ENCODE results near the gene NHS. TPM values are rescaled to one million over a fixed set of nuclear protein-coding genes. Genes with fewer than 3 reads are reported as not detected.

NHS gene
- total RNA-seq, 1 donor from 2014 or later: 7.3 TPM

GRCh38 chrX:17403972-17404371 is 29.0 kb downstream of the NHS start:
- DNase-seq (ENCODE audit: low spot score in 2 of 2) (no peak), FAIRE-seq (no peak)

GRCh38 chrX:17405225-17405969 is 30.4 kb downstream of the NHS start:
- no peak for FAIRE-seq
- no peak for DNase-seq (ENCODE audit: low spot score in 2 of 2)

- no peak for FAIRE-seq
Measured at GRCh38 chrX:17409566-17410290, 34.7 kb downstream of the NHS start.

GRCh38 chrX:17410651-17411050 is 35.7 kb downstream of the NHS start:
- FAIRE-seq (no peak), DNase-seq (ENCODE audit: low spot score in 2 of 2) (no peak)

More at GRCh38 chrX:17409566-17410290, 34.7 kb downstream of the NHS start:
- no peak for DNase-seq (ENCODE audit: low spot score in 2 of 2)

GRCh38 chrX:17411205-17411604 is 36.2 kb downstream of the NHS start:
- FAIRE-seq (no peak), DNase-seq (ENCODE audit: low spot score in 2 of 2) (no peak)

GRCh38 chrX:17412692-17413091 is 37.7 kb downstream of the NHS start:
- no peak for DNase-seq (ENCODE audit: low spot score in 2 of 2)
- FAIRE-seq: no peak

- no peak for FAIRE-seq
- no peak for DNase-seq (ENCODE audit: low spot score in 2 of 2)
Measured at GRCh38 chrX:17413228-17413627, 38.2 kb downstream of the NHS start.

GRCh38 chrX:17414027-17414658 is 39.1 kb downstream of the NHS start:
- DNase-seq (ENCODE audit: low spot score in 2 of 2): no peak
- FAIRE-seq: no peak

GRCh38 chrX:17414839-17415238 is 39.8 kb downstream of the NHS start:
- DNase-seq (ENCODE audit: low spot score in 2 of 2) (no peak), FAIRE-seq (no peak)

GRCh38 chrX:17415242-17415810 is 40.3 kb downstream of the NHS start:
- FAIRE-seq (no peak), DNase-seq (ENCODE audit: low spot score in 2 of 2) (no peak)

GRCh38 chrX:17417372-17417771 is 42.4 kb downstream of the NHS start:
- no peak for DNase-seq (ENCODE audit: low spot score in 2 of 2)
- no peak for FAIRE-seq

- no peak for DNase-seq (ENCODE audit: low spot score in 2 of 2)
- no peak for FAIRE-seq
Measured at GRCh38 chrX:17425136-17425535, 50.1 kb downstream of the NHS start.

- FAIRE-seq (no peak), DNase-seq (ENCODE audit: low spot score in 2 of 2) (no peak)
Measured at GRCh38 chrX:17425551-17425950, 50.6 kb downstream of the NHS start.

- FAIRE-seq: no peak
- DNase-seq (ENCODE audit: low spot score in 2 of 2): no peak
Measured at GRCh38 chrX:17431171-17431570, 56.2 kb downstream of the NHS start.

GRCh38 chrX:17432158-17432557 is 57.2 kb downstream of the NHS start:
- FAIRE-seq: no peak
- DNase-seq (ENCODE audit: low spot score in 2 of 2): no peak

- FAIRE-seq (no peak), DNase-seq (ENCODE audit: low spot score in 2 of 2) (no peak)
Measured at GRCh38 chrX:17433965-17434364, 59.0 kb downstream of the NHS start.

- DNase-seq (ENCODE audit: low spot score in 2 of 2): no peak
Measured at GRCh38 chrX:17435476-17435875, 60.5 kb downstream of the NHS start.

GRCh38 chrX:17438221-17438620 is 63.2 kb downstream of the NHS start:
- DNase-seq (ENCODE audit: low spot score in 2 of 2) (no peak), FAIRE-seq (no peak)

More at GRCh38 chrX:17435476-17435875, 60.5 kb downstream of the NHS start:
- no peak for FAIRE-seq

- FAIRE-seq (no peak), DNase-seq (ENCODE audit: low spot score in 2 of 2) (no peak)
Measured at GRCh38 chrX:17440258-17440657, 65.3 kb downstream of the NHS start.

- no peak for DNase-seq (ENCODE audit: low spot score in 2 of 2)
- FAIRE-seq: no peak
Measured at GRCh38 chrX:17440836-17441235, 65.8 kb downstream of the NHS start.

- no peak for DNase-seq (ENCODE audit: low spot score in 2 of 2)
- FAIRE-seq: no peak
Measured at GRCh38 chrX:17441965-17442364, 67.0 kb downstream of the NHS start.

All from frontal cortex (tissue), 4 donors.